Measurements from ENCODE around the gene TBK1. TPM values are rescaled to one million over a fixed set of nuclear protein-coding genes. Genes with fewer than 3 reads are reported as not detected.

Gene TBK1
- total RNA-seq, 1 donor from 2014 or later = 61.4 TPM

GRCh38 chr12:64452559-64453329, 824 bp downstream of the TBK1 start:
- peak; percentile 57 for DNase-seq (ENCODE audit: low spot score)

- no peak for DNase-seq (ENCODE audit: low spot score)
These were observed 3.6 kb downstream of the TBK1 start for GRCh38 chr12:64455506-64455905.

- DNase-seq (ENCODE audit: low spot score) = no peak
These were observed 4.2 kb downstream of the TBK1 start for GRCh38 chr12:64456119-64456518.

GRCh38 chr12:64457032-64457431, 5.1 kb downstream of the TBK1 start:
- DNase-seq (ENCODE audit: low spot score) = no peak

GRCh38 chr12:64457466-64457865, 5.5 kb downstream of the TBK1 start:
- DNase-seq (ENCODE audit: low spot score) = no peak

GRCh38 chr12:64457923-64458322, 6.0 kb downstream of the TBK1 start:
- DNase-seq (ENCODE audit: low spot score) = no peak

- DNase-seq (ENCODE audit: low spot score) = no peak
These were observed 7.5 kb downstream of the TBK1 start for GRCh38 chr12:64459394-64459891.

- DNase-seq (ENCODE audit: low spot score) = no peak
These were observed 9.9 kb downstream of the TBK1 start for GRCh38 chr12:64461634-64462414.

- no peak for DNase-seq (ENCODE audit: low spot score)
These were observed 14.3 kb downstream of the TBK1 start for GRCh38 chr12:64466178-64466577.

GRCh38 chr12:64468966-64469365, 17.0 kb downstream of the TBK1 start:
- DNase-seq (ENCODE audit: low spot score) = no peak

- DNase-seq (ENCODE audit: low spot score) = no peak
These were observed 17.7 kb downstream of the TBK1 start for GRCh38 chr12:64469455-64470142.

- DNase-seq (ENCODE audit: low spot score) = no peak
These were observed 18.6 kb downstream of the TBK1 start for GRCh38 chr12:64470495-64470894.

- DNase-seq (ENCODE audit: low spot score) = no peak
These were observed 21.3 kb downstream of the TBK1 start for GRCh38 chr12:64473176-64473575.

- DNase-seq (ENCODE audit: low spot score) = no peak
These were observed 23.6 kb downstream of the TBK1 start for GRCh38 chr12:64475518-64475917.

GRCh38 chr12:64476844-64477243, 24.9 kb downstream of the TBK1 start:
- no peak for DNase-seq (ENCODE audit: low spot score)

GRCh38 chr12:64478661-64479060, 26.7 kb downstream of the TBK1 start:
- DNase-seq (ENCODE audit: low spot score) = no peak

GRCh38 chr12:64480148-64480547, 28.2 kb downstream of the TBK1 start:
- DNase-seq (ENCODE audit: low spot score) = no peak

- DNase-seq (ENCODE audit: low spot score) = peak; percentile 19
These were observed 34.7 kb downstream of the TBK1 start for GRCh38 chr12:64486657-64487056.

- no peak for DNase-seq (ENCODE audit: low spot score)
These were observed 39.8 kb downstream of the TBK1 start for GRCh38 chr12:64491718-64492117.

- no peak for DNase-seq (ENCODE audit: low spot score)
These were observed 41.6 kb downstream of the TBK1 start for GRCh38 chr12:64493513-64493912.

- no peak for DNase-seq (ENCODE audit: low spot score)
These were observed 43.2 kb downstream of the TBK1 start for GRCh38 chr12:64494998-64495729.

Data from umbilical cord (tissue), 2 donors.